SK-N-SH (cell line): ENCODE results near the gene PCF11. TPM values are rescaled to one million over a fixed set of nuclear protein-coding genes. Genes with fewer than 3 reads are reported as not detected.

Experiments
- CTCF ChIA-PET: fragments of 300-600, 350-600 bp; formaldehyde crosslinking; extraction: SDS; loops from one replicate; lab custom pipeline; 2021; lab: Yijun Ruan, JAX
- POLR2A ChIA-PET: fragments of 350-600 bp; sonication (Branson Sonifier 250); formaldehyde crosslinking; extraction: SDS; loops from one replicate; lab custom pipeline; 2020; ENCODE audit warnings: antibody characterized with exemption, inconsistent platforms; lab: Yijun Ruan, JAX
- DNase-seq: peaks from one replicate; pipeline ENCODE4 v3.0.0; 2012
- H2AFZ ChIP-seq: fragments of 200-600 bp; sonication (generic); 2 replicates; pipeline ENCODE4 v1.8.1; 2016; ENCODE audit warnings: antibody characterized with exemption, mild to moderate bottlenecking, low read depth
- H3F3A ChIP-seq: fragments of 200-600 bp; sonication (generic); replicated peaks from 2 replicates; pipeline ENCODE3; 2016; ENCODE audit warnings: antibody characterized with exemption, mild to moderate bottlenecking; ENCODE audit not compliant: insufficient read depth
- H3K27ac ChIP-seq, 2 experiments: fragments of 200-500 bp in 1 of 2; fragments of 200-600 bp in 1 of 2; sonication (Bioruptor generic) in 1 of 2; sonication (generic), shearing (Covaris generic) in 1 of 2; 2 replicates each; pipeline versions ENCODE4 v1.5.1 to v1.6.1; 2014 to 2016; ENCODE audit warnings: low read depth in 2 of 2, inconsistent platforms in 1 of 2, low read length in 1 of 2, mild to moderate bottlenecking in 1 of 2, mixed read lengths in 1 of 2
- H3K27me3 ChIP-seq: fragments of 200-600 bp; sonication (generic), shearing (Covaris generic); 2 replicates; pipeline ENCODE4 v1.6.1; 2016; ENCODE audit warnings: mixed run types; ENCODE audit not compliant: insufficient read depth
- H3K36me3 ChIP-seq, 2 experiments: fragments of 200-500 bp in 1 of 2; fragments of 200-600 bp in 1 of 2; sonication (Bioruptor generic) in 1 of 2; sonication (generic) in 1 of 2; replicated peaks in 1 of 2; 2 replicates each; pipeline versions ENCODE3 to v1.5.1; 2014 to 2016; ENCODE audit warnings: low read length in 1 of 2, mild to moderate bottlenecking in 1 of 2; ENCODE audit not compliant: insufficient read depth in 2 of 2, control insufficient read depth in 1 of 2
- H3K4me1 ChIP-seq, 2 experiments: fragments of 200-500 bp in 1 of 2; fragments of 200-600 bp in 1 of 2; sonication (Bioruptor generic) in 1 of 2; sonication (generic), shearing (Covaris generic) in 1 of 2; 2 replicates each; pipeline versions ENCODE4 v1.5.1 to v1.6.1; 2014 to 2016; ENCODE audit warnings: low read depth in 1 of 2, low read length in 1 of 2, mixed run types in 1 of 2; ENCODE audit not compliant: insufficient read depth in 2 of 2, control insufficient read depth in 1 of 2
- H3K4me2 ChIP-seq: fragments of 200-600 bp; sonication (generic), shearing (Covaris generic); 2 replicates; pipeline ENCODE4 v1.6.1; 2017; ENCODE audit warnings: mixed run types
- H3K4me3 ChIP-seq, 2 experiments: fragments of 200-500 bp in 1 of 2; fragments of 200-600 bp in 1 of 2; sonication (Bioruptor generic) in 1 of 2; sonication (generic), shearing (Covaris generic) in 1 of 2; 2 replicates each; pipeline versions ENCODE4 v1.5.1 to v1.8.1; 2014 to 2016; ENCODE audit warnings: low read depth in 2 of 2, inconsistent platforms in 1 of 2, low read length in 1 of 2, mild to moderate bottlenecking in 1 of 2, mixed read lengths in 1 of 2, moderate library complexity in 1 of 2
- H3K79me2 ChIP-seq: fragments of 200-600 bp; sonication (generic); 2 replicates; pipeline ENCODE4 v1.8.1; 2017; ENCODE audit warnings: mild to moderate bottlenecking; ENCODE audit not compliant: insufficient read depth
- H3K9ac ChIP-seq: fragments of 200-600 bp; sonication (generic); 2 replicates; pipeline ENCODE4 v1.6.1; 2017; ENCODE audit warnings: mixed run types
- H3K9me2 ChIP-seq: fragments of 200-600 bp; sonication (generic); 2 replicates; pipeline ENCODE4 v1.6.1; 2017; ENCODE audit warnings: mixed run types
- H3K9me3 ChIP-seq: fragments of 200-600 bp; sonication (generic); 2 replicates; pipeline ENCODE4 v1.6.1; 2017; ENCODE audit warnings: mixed run types, mild to moderate bottlenecking, moderate library complexity
- H4K20me1 ChIP-seq: fragments of 200-600 bp; sonication (generic); 2 replicates; pipeline ENCODE4 v1.6.1; 2017; ENCODE audit warnings: mild to moderate bottlenecking, mixed run types; ENCODE audit not compliant: insufficient read depth
- CHD2 ChIP-seq: fragments of 150-350 bp; IDR thresholded peaks from 2 replicates; pipeline ENCODE4 v1.6.1; 2018; ENCODE audit warnings: low read length; ENCODE audit not compliant: partially characterized antibody
- ELF1 ChIP-seq: IDR thresholded peaks from 2 replicates; pipeline ENCODE4 v1.4.0; 2012
- EP300 ChIP-seq, 2 experiments: IDR thresholded peaks; 2 replicates each; pipeline versions ENCODE4 v1.4.0 to v1.6.1; 2012; ENCODE audit warnings: borderline replicate concordance in 1 of 2, low read depth in 1 of 2, low read length in 1 of 2
- FOSL2 ChIP-seq: IDR thresholded peaks from 2 replicates; pipeline ENCODE4 v1.4.0; 2012; ENCODE audit warnings: low read depth, mild to moderate bottlenecking, moderate library complexity, borderline replicate concordance
- FOXJ3 ChIP-seq: sonication (generic); formaldehyde crosslinking; IDR thresholded peaks from 2 replicates; pipeline ENCODE4 v1.5.1; 2020; ENCODE audit warnings: mild to moderate bottlenecking, missing genetic modification reagents
- FOXM1 ChIP-seq: IDR thresholded peaks from 2 replicates; pipeline ENCODE4 v1.4.0; 2012; ENCODE audit warnings: low read depth, mild to moderate bottlenecking
- GABPA ChIP-seq: IDR thresholded peaks from 2 replicates; pipeline ENCODE4 v1.4.0; 2012; ENCODE audit warnings: low read depth, mild to moderate bottlenecking
- IRF3 ChIP-seq: fragments of 150-350 bp; IDR thresholded peaks from 2 replicates; pipeline ENCODE4 v1.6.1; 2016; ENCODE audit warnings: mild to moderate bottlenecking, low read depth, low read length
- MAX ChIP-seq: IDR thresholded peaks from 2 replicates; pipeline ENCODE4 v1.4.0; 2012; ENCODE audit warnings: low read depth
- MXI1 ChIP-seq: IDR thresholded peaks from 2 replicates; pipeline ENCODE4 v1.6.1; 2012; ENCODE audit warnings: mild to moderate bottlenecking, low read depth, low read length, improper control_type of control experiment
- NFIC ChIP-seq: IDR thresholded peaks from 2 replicates; pipeline ENCODE4 v1.4.0; 2012; ENCODE audit warnings: borderline replicate concordance
- POLR2AphosphoS5 ChIP-seq: IDR thresholded peaks from 2 replicates; pipeline ENCODE4 v1.6.1; 2012; ENCODE audit warnings: low read depth, low read length
- RAD21 ChIP-seq: IDR thresholded peaks from 2 replicates; pipeline ENCODE4 v1.6.1; 2012; ENCODE audit warnings: mild to moderate bottlenecking, low read length
- RFX5 ChIP-seq: IDR thresholded peaks from 2 replicates; pipeline ENCODE4 v1.6.1; 2012; ENCODE audit warnings: mild to moderate bottlenecking, improper control_type of control experiment, low read length
- RXRA ChIP-seq: IDR thresholded peaks from 2 replicates; pipeline ENCODE4 v1.4.0; 2012; ENCODE audit warnings: low read depth, mild to moderate bottlenecking, borderline replicate concordance
- SIN3A ChIP-seq: IDR thresholded peaks from 2 replicates; pipeline ENCODE4 v1.6.1; 2012; ENCODE audit warnings: low read depth, mild to moderate bottlenecking, low read length, moderate library complexity, borderline replicate concordance
- TAF1 ChIP-seq: IDR thresholded peaks from 2 replicates; pipeline ENCODE4 v1.6.1; 2012; ENCODE audit warnings: low read depth, mild to moderate bottlenecking, low read length, moderate library complexity, borderline replicate concordance
- TCF12 ChIP-seq: IDR thresholded peaks from 2 replicates; pipeline ENCODE4 v1.4.0; 2012
- USF1 ChIP-seq: IDR thresholded peaks from 2 replicates; pipeline ENCODE4 v1.4.0; 2012; ENCODE audit warnings: low read depth, borderline replicate concordance
- USF2 ChIP-seq: fragments of 150-350 bp; IDR thresholded peaks from 2 replicates; pipeline ENCODE4 v1.6.1; 2017; ENCODE audit warnings: antibody characterized with exemption, low read length, low read depth, borderline replicate concordance
- YY1 ChIP-seq: IDR thresholded peaks from 2 replicates; pipeline ENCODE4 v1.4.0; 2012; ENCODE audit warnings: low read depth, mild to moderate bottlenecking
- ZBTB33 ChIP-seq: IDR thresholded peaks from 2 replicates; pipeline ENCODE4 v1.4.0; 2012; ENCODE audit warnings: low read depth, borderline replicate concordance
- WGBS: methylation state at CpG from one replicate; pipeline ENCODE4 v1.1.6; 2017; ENCODE audit warnings: low lambda C conversion rate; 5-methylcytosine and 5-hydroxymethylcytosine counted together
- polyA plus RNA-seq, 3 experiments: library from polyadenylated mRNA; depleted of rRNA; stranded (reverse); fragments of >200 nt; gene quantifications; 2 replicates each; pipeline ENCODE4 v1.2.3, GENCODE V29; 2012
- TF ChIP-seq, protein P1 (sequence below): IDR thresholded peaks from 2 replicates; pipeline ENCODE4; 2012

Gene PCF11
- polyA plus RNA-seq, 1 of the 3 experiments (the other 2 are of a cell fraction), result 22.4 TPM

GRCh38 chr11:83153764-83154163 lies 3.2 kb upstream of the PCF11 start (continued):
- TF ChIP-seq USF2 (no peak), FOSL2 (no peak), NFIC (no peak), SIN3A (no peak)

DNA sequence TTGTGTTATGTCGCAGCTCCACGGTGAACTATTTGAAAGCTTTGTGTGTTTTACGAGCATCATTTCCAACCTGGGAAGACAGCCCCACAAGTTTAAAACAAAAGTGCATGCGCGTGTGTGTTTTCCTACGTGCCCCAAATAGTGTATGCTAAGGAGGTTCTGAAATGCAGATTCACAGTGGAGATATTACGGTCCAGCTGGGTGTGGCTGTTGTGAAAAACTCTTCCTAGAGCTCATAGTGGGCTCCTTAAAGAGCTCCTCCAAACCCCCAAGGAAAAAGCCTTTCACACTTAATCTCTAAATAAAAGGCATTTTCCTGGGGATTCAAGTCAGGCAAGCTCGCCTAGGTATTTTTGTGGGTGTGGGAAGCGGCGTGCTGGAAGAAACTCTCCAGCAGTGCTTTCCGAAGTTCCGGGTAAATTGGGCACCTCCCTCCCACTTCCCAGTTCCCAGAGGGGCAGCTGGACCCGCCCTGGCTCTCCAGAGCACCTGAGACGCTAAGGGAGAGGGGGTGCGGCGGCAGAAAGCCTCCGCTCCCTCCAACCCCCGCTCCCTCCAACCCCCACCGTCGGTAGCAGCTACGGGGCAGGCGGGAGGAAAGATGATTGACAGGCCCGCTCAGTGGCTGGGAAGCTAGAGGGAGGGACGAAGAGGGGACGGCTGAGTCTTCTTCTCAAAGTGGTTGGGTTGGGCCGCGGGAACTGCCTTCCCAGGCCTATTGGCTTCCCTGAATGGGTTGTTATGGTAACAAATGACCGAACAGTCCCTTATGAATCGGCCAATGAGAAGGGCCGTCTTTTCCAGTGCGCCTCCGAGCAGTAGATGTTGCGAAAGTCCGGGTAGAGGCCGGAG lies 561 bp upstream of the PCF11 start:
- H3K4me1 ChIP-seq, result peaks cover 6 to 11% of the 10 kb centered on the region in 2 experiments; a peak in 3 of 4 replicates
- no peaks in the 10 kb centered on the region for H3K27me3 ChIP-seq
- TF ChIP-seq ELF1, result peak; percentile 65
- peak; percentile 59 for TF ChIP-seq POLR2AphosphoS5
- TF ChIP-seq ZBTB33, result no peak
- TF ChIP-seq, protein P1, sequence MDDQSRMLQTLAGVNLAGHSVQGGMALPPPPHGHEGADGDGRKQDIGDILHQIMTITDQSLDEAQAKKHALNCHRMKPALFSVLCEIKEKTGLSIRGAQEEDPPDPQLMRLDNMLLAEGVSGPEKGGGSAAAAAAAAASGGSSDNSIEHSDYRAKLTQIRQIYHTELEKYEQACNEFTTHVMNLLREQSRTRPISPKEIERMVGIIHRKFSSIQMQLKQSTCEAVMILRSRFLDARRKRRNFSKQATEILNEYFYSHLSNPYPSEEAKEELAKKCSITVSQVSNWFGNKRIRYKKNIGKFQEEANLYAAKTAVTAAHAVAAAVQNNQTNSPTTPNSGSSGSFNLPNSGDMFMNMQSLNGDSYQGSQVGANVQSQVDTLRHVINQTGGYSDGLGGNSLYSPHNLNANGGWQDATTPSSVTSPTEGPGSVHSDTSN, result peak; percentile 100
- TF ChIP-seq FOXJ3 (CRISPR knock-in tag), result no peak
- TF ChIP-seq CHD2, result peak; percentile 79
- no peak for TF ChIP-seq YY1
- no peak for TF ChIP-seq RXRA
- TF ChIP-seq USF1, result 0 out of 2 replicates have a peak, but pooled peaks have one; percentile 6
- TF ChIP-seq MXI1, result peak; percentile 73
- TF ChIP-seq MAX, result peak; percentile 42; the same call in 1 of the 2 replicates
- peak; percentile 26; the same call in 1 of the 2 replicates for TF ChIP-seq TCF12
- peak; percentile 47 for TF ChIP-seq GABPA
- TF ChIP-seq RFX5, result peak; percentile 100
- TF ChIP-seq NFIC, result no peak
- TF ChIP-seq IRF3, result peak; percentile 42; the same call in 1 of the 2 replicates
- 0 out of 2 replicates have a peak, but pooled peaks have one; percentile 6 for TF ChIP-seq RAD21
- TF ChIP-seq EP300 (IDR thresholded peaks at IDR 0.05; ENCODE audit: borderline replicate concordance in 1 of 2, low read depth in 1 of 2, low read length in 1 of 2), result peak; percentile 21 to 48; a peak in 1 of 4 replicates
- peak; percentile 52; the same call in 1 of the 2 replicates for TF ChIP-seq FOXM1
- peak; percentile 56; the same call in 1 of the 2 replicates for TF ChIP-seq SIN3A
- TF ChIP-seq TAF1, result peak; percentile 54
- no peaks in the 10 kb centered on the region for H3K9me3 ChIP-seq
- H3K79me2 ChIP-seq, result peaks cover 45% of the 10 kb centered on the region
- peaks cover 32% of the 10 kb centered on the region for H4K20me1 ChIP-seq
- H3K4me3 ChIP-seq, result peak overlapping the region; percentile 65 to 75
- 2% methylated on average over 29 of the region's 35 CpGs for WGBS
- peak overlapping the region; percentile 82 for H2AFZ ChIP-seq
- peaks cover 23 to 29% of the 10 kb centered on the region in 2 experiments for H3K36me3 ChIP-seq
- H3K9ac ChIP-seq, result peak overlapping the region; percentile 79
- H3K27ac ChIP-seq, result peak overlapping the region; percentile 90 to 92
- ChIA-PET POLR2A (interaction anchor here (0.6 to 2.3 kb wide), 13 partner anchors 8 to 255 kb away, joined by 3 to 14 read pairs (median 4); partner anchors contain the start of genes DDIAS, PRCP and RAB30), CTCF (interaction anchor here (0.6 to 1.5 kb wide), 2 partner anchors 41 to 93 kb away, joined by 3 to 4 read pairs; no protein-coding TSS in a partner anchor)
- H3F3A ChIP-seq, result peaks cover 15% of the 10 kb centered on the region
- DNase-seq, result peak; percentile 93
- peak overlapping the region; percentile 67 for H3K4me2 ChIP-seq
- H3K9me2 ChIP-seq, result no peaks in the 10 kb centered on the region
